Vagina (tissue), 2 donors: ENCODE measurements around the gene EDNRB. TPM values are rescaled to one million over a fixed set of nuclear protein-coding genes. Genes with fewer than 3 reads are reported as not detected.
"Not testable (repeated sequence)": the region's sequence is repeated elsewhere in the genome, so short reads cannot be mapped to it uniquely, and the experiment has no call there.

Experiments
- DNase-seq, 2 donors: peaks; one replicate each; pipeline ENCODE4 v3.0.0-alpha.2; 2017; ENCODE audit errors: extremely low spot score in 2 of 2
- H3K27ac ChIP-seq: fragments of 200-600 bp; sonication (generic); one replicate; pipeline ENCODE4 v1.5.1; 2019
- H3K27me3 ChIP-seq: fragments of 200-600 bp; sonication (generic); one replicate; pipeline ENCODE4 v1.5.1; 2019
- H3K36me3 ChIP-seq, 2 donors: fragments of 200-600 bp; sonication (generic); one replicate each; pipeline ENCODE4 v1.5.1; 2017 to 2019
- H3K4me1 ChIP-seq: fragments of 200-600 bp; sonication (generic); one replicate; pipeline ENCODE4 v1.5.1; 2019
- H3K4me3 ChIP-seq, 2 donors: fragments of 200-600 bp; sonication (generic); 1 replicate in 1 of 2; 2 replicates in 1 of 2; pipeline ENCODE4 v1.5.1; 2016 to 2019
- H3K9me3 ChIP-seq: fragments of 200-600 bp; sonication (generic); one replicate; pipeline ENCODE4 v1.5.1; 2019
- POLR2A ChIP-seq, 2 donors: fragments of 450-650 bp; IDR thresholded peaks; one replicate each; pipeline ENCODE4 v1.6.1; 2017; ENCODE audit warnings: antibody characterized with exemption in 2 of 2, mild to moderate bottlenecking in 2 of 2, moderate library complexity in 2 of 2
- POLR2AphosphoS5 ChIP-seq, 2 donors: sonication (generic); formaldehyde crosslinking; IDR thresholded peaks; one replicate each; pipeline ENCODE4 v1.9.0; 2017; ENCODE audit warnings: antibody characterized with exemption in 2 of 2, mild to moderate bottlenecking in 2 of 2, low read depth in 1 of 2; ENCODE audit not compliant: insufficient read depth in 1 of 2
- intact Hi-C: fragments of 100-400 bp; cut with DNase I; formaldehyde crosslinking; loops from one replicate; pipeline ENCODE4 v1.15.1; 2023
- total RNA-seq: library from RNA; depleted of rRNA; stranded (reverse); fragments of >200 nt; gene quantifications from one replicate; pipeline ENCODE4 v1.2.3, GENCODE V29; 2016
- TF ChIP-seq, protein P1 (sequence below), 3 experiments: fragments of 450-650 bp in 2 of 3; fragments of 200-600 bp in 1 of 3; sonication (generic) in 1 of 3; IDR thresholded peaks; one replicate each; pipeline ENCODE4 v1.5.1; 2017 to 2019; ENCODE audit warnings: antibody characterized with exemption in 3 of 3, mild to moderate bottlenecking in 2 of 3, moderate library complexity in 2 of 3

EDNRB gene
- total RNA-seq, result 46.2 TPM

- H3K27me3 ChIP-seq, result no peaks in the 10 kb centered on the region
- H3K27ac ChIP-seq, result peak within 1 kb of the TSS; percentile 53
- intact Hi-C loops, result no loop called here
- H3K4me1 ChIP-seq, result peaks cover 6% of the 10 kb centered on the region
- no peaks in the 10 kb centered on the region for H3K9me3 ChIP-seq
- no peak for DNase-seq
- H3K36me3 ChIP-seq, result no peaks in the 10 kb centered on the region
- TF ChIP-seq POLR2A (IDR thresholded peaks at IDR 0.05) (no peak), POLR2AphosphoS5 (IDR thresholded peaks at IDR 0.05; ENCODE audit: insufficient read depth in 1 of 2, low read depth in 1 of 2) (peak in 1 of 2 donors; percentile 44)
- TF ChIP-seq, protein P1, sequence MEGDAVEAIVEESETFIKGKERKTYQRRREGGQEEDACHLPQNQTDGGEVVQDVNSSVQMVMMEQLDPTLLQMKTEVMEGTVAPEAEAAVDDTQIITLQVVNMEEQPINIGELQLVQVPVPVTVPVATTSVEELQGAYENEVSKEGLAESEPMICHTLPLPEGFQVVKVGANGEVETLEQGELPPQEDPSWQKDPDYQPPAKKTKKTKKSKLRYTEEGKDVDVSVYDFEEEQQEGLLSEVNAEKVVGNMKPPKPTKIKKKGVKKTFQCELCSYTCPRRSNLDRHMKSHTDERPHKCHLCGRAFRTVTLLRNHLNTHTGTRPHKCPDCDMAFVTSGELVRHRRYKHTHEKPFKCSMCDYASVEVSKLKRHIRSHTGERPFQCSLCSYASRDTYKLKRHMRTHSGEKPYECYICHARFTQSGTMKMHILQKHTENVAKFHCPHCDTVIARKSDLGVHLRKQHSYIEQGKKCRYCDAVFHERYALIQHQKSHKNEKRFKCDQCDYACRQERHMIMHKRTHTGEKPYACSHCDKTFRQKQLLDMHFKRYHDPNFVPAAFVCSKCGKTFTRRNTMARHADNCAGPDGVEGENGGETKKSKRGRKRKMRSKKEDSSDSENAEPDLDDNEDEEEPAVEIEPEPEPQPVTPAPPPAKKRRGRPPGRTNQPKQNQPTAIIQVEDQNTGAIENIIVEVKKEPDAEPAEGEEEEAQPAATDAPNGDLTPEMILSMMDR (IDR thresholded peaks at IDR 0.05), result no peak
- peak within 1 kb of the TSS; percentile 47 to 55 for H3K4me3 ChIP-seq
Measured at GRCh38 chr13:77918391-77919245, at the start of gene EDNRB. TSS of gene EDNRB (minus strand) at chr13:77918831. CDS start at chr13:77918573, 258 bp downstream.

- H3K27me3 ChIP-seq, result no peaks in the 10 kb centered on the region
Measured at GRCh38 chr13:77966671-77967070, 48.0 kb upstream of the EDNRB start.

GRCh38 chr13:77952737-77953136, 34.1 kb upstream of the EDNRB start:
- intact Hi-C loops, result no loop called here
- TF ChIP-seq POLR2AphosphoS5 (IDR thresholded peaks at IDR 0.05; ENCODE audit: insufficient read depth in 1 of 2, low read depth in 1 of 2), result no peak
- TF ChIP-seq POLR2A (IDR thresholded peaks at IDR 0.05), result no peak
- TF ChIP-seq, protein P1 (IDR thresholded peaks at IDR 0.05), result no peak
- Histone ChIP-seq H3K36me3 (no peaks in the 10 kb centered on the region), H3K27me3 (no peaks in the 10 kb centered on the region), H3K27ac (no peak overlapping the region), H3K4me3 (no peak overlapping the region), H3K9me3 (no peaks in the 10 kb centered on the region), H3K4me1 (no peaks in the 10 kb centered on the region)
- no peak for DNase-seq

More at GRCh38 chr13:77966671-77967070, 48.0 kb upstream of the EDNRB start:
- no peaks in the 10 kb centered on the region for H3K4me1 ChIP-seq
- DNase-seq, result no peak
- H3K36me3 ChIP-seq, result no peaks in the 10 kb centered on the region
- H3K4me3 ChIP-seq, result no peak overlapping the region
- TF ChIP-seq POLR2A (IDR thresholded peaks at IDR 0.05) (no peak), POLR2AphosphoS5 (IDR thresholded peaks at IDR 0.05; ENCODE audit: insufficient read depth in 1 of 2, low read depth in 1 of 2) (peak in 1 of 2 donors; percentile 31)
- intact Hi-C loops, result no loop called here
- H3K27ac ChIP-seq, result no peak overlapping the region
- H3K9me3 ChIP-seq, result no peaks in the 10 kb centered on the region

DNA sequence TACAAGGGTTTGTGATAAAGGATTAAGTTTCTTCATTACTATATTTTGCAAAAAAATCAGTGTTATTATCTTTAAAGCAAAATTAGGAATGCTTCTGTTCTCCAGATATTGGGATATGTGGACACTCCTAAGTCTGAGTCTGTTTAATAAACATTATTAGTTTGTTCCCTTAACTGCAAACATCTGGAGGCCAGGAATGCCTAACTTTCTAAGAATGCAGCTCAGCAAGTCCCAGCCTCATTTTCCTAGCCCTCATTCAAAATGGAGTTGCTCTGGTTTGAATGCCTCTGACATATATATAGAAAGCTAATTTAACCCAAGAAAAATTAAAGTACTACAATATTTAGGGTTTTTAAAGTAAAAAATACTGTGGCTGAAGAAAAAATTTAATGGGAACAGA, 33.6 kb upstream of the EDNRB start:
- intact Hi-C loops, result no loop called here
- DNase-seq, result no peak
- Histone ChIP-seq H3K27me3 (no peaks in the 10 kb centered on the region), H3K9me3 (no peaks in the 10 kb centered on the region), H3K4me1 (no peaks in the 10 kb centered on the region), H3K4me3 (no peak overlapping the region), H3K36me3 (no peaks in the 10 kb centered on the region), H3K27ac (no peak overlapping the region)
- no peak for TF ChIP-seq POLR2A (IDR thresholded peaks at IDR 0.05)

GRCh38 chr13:77946522-77946921, 27.9 kb upstream of the EDNRB start:
- H3K27me3 ChIP-seq, result no peaks in the 10 kb centered on the region
- intact Hi-C loops, result no loop called here
- TF ChIP-seq POLR2A (IDR thresholded peaks at IDR 0.05), result no peak
- no peak for TF ChIP-seq POLR2AphosphoS5 (IDR thresholded peaks at IDR 0.05; ENCODE audit: insufficient read depth in 1 of 2, low read depth in 1 of 2)

DNA sequence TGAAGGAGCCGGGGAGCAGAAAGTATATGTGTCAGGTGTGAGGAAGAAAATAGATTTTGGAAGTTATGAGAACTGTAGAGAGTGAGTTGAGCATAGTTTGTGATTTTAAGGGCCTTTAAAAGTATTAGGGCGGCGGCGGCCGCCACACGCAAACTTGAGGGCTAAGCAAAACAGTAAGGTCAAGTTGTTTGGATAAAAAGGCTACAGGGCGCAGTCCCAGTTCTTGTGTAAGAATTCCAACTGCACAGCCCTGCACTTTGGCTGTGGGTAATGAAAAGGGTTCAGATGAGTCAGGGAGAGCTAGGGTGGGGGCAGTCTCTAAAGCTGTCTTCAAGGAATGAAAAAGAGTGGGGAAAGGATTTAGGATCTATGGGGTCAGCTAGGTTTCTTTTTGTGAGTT, 16.4 kb upstream of the EDNRB start:
- H3K27ac ChIP-seq, DNase-seq, H3K4me1 ChIP-seq, H3K4me3 ChIP-seq, H3K9me3 ChIP-seq, H3K27me3 ChIP-seq, intact Hi-C loops, H3K36me3 ChIP-seq: not testable (repeated sequence)

More at GRCh38 chr13:77946522-77946921, 27.9 kb upstream of the EDNRB start:
- no peak overlapping the region for H3K4me3 ChIP-seq
- no peak overlapping the region for H3K27ac ChIP-seq
- no peak for DNase-seq
- H3K4me1 ChIP-seq, result no peaks in the 10 kb centered on the region
- no peaks in the 10 kb centered on the region for H3K9me3 ChIP-seq
- H3K36me3 ChIP-seq, result no peaks in the 10 kb centered on the region

GRCh38 chr13:77930430-77930829, 11.8 kb upstream of the EDNRB start:
- Histone ChIP-seq H3K27me3 (no peaks in the 10 kb centered on the region), H3K9me3 (no peaks in the 10 kb centered on the region), H3K27ac (no peak overlapping the region), H3K36me3 (no peaks in the 10 kb centered on the region), H3K4me3 (no peak overlapping the region), H3K4me1 (no peaks in the 10 kb centered on the region)
- intact Hi-C loops, result no loop called here
- TF ChIP-seq, protein P1 (IDR thresholded peaks at IDR 0.05), result no peak
- TF ChIP-seq POLR2AphosphoS5 (IDR thresholded peaks at IDR 0.05; ENCODE audit: insufficient read depth in 1 of 2, low read depth in 1 of 2) (no peak), POLR2A (IDR thresholded peaks at IDR 0.05) (no peak)
- no peak for DNase-seq
